ENCODE results near the gene ARFIP1.
"Not testable (repeated sequence)": the region's sequence is repeated elsewhere in the genome, so short reads cannot be mapped to it uniquely, and the experiment has no call there.

The ARFIP1 gene

DNA sequence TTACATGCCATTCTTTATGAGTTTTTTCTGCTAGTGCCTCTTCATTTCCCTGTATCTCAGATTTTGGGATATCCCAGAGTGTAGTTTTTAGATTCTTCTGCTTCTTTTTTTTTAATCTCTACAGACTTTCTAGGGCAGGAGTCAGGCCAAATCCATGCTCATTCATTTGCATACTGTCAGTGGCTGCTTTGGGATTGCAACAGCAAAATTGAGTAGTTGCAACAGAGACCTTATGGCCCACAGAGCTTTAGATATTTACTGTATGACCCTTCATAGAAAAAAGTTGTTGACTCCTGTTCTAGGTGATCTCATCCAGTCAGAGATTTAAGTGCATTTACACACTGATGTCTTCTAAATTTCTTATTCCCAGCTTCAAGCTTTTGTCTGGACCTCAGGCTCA lies 35.3 kb downstream of the ARFIP1 start:
- Histone ChIP-seq H3K4me3 (ENCODE audit: low read length in 2 of 2) (no peak overlapping the region), H3K9me3 (ENCODE audit: control insufficient read depth in 2 of 2, low read length in 2 of 2) (no peaks in the 10 kb centered on the region), H3K27me3 (ENCODE audit: control insufficient read depth in 1 of 2, insufficient read depth in 2 of 2, low read length in 2 of 2) (no peaks in the 10 kb centered on the region), H3K9ac (ENCODE audit: low read length in 2 of 2) (no peak overlapping the region), H3K27ac (ENCODE audit: low read length) (no peak overlapping the region), H3K36me3 (ENCODE audit: control insufficient read depth in 2 of 2, insufficient read depth in 2 of 2, low read length in 2 of 2) (peaks cover 3% of the 10 kb centered on the region in 2 donors), H3K4me1 (ENCODE audit: control insufficient read depth, insufficient read depth, low read length) (no peaks in the 10 kb centered on the region)

DNA sequence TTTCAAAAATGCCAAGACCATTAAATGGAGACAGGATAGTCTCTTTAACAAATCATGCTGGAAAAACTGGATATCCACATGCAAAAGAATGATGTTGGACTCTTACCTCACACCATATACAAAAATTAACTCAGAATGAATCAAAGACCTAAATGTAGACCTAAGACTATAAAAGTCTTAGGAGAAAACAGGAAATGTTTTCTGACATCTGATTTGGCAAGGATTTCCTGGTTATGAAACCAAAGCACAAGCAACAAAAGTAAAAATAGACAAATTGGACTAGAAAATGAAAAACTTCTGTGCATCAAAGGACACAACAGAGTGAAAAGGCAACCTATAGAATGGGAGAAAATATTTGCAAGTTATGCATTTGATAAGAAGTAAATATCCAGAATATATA lies 37.6 kb downstream of the ARFIP1 start:
- H3K36me3 ChIP-seq (ENCODE audit: control insufficient read depth in 2 of 2, insufficient read depth in 2 of 2, low read length in 2 of 2), result peaks cover 3% of the 10 kb centered on the region in 2 donors
- no peaks in the 10 kb centered on the region for H3K27me3 ChIP-seq (ENCODE audit: control insufficient read depth in 1 of 2, insufficient read depth in 2 of 2, low read length in 2 of 2)
- no peaks in the 10 kb centered on the region for H3K4me1 ChIP-seq (ENCODE audit: control insufficient read depth, insufficient read depth, low read length)
- no peak overlapping the region for H3K4me3 ChIP-seq (ENCODE audit: low read length in 2 of 2)
- no peak overlapping the region for H3K27ac ChIP-seq (ENCODE audit: low read length)
- no peak overlapping the region for H3K9ac ChIP-seq (ENCODE audit: low read length in 2 of 2)
- H3K9me3 ChIP-seq (ENCODE audit: control insufficient read depth in 2 of 2, low read length in 2 of 2), result no peaks in the 10 kb centered on the region

DNA sequence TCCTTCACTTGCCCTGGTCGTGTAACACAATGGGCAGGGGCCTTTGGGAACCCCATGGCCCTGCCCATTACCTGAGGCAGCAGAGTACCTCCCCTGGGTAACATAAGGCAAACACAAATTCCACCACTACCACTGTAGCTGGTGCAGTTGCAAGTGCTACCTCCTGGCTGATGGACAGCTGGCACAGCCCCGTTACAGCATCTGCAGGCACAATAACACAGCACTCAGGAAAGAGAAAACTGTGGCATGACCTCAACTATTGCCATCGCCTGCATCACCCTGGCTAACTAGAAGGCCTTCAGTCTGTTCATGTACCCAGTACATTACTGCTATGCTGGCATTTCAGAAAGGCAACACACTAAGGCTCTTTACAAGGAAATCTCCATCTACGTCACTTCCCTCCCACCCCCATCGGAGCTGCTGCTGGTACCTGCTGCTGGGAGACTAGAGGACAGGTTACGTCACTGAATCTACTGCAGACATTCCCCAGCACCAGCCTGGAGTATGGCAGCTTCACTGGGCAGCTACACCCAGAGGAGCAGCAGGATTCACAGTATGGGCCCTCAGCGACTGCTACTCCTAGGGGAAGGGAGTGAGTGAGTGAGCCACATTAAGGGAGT lies 39.4 kb downstream of the ARFIP1 start:
- H3K36me3 ChIP-seq (ENCODE audit: control insufficient read depth in 2 of 2, insufficient read depth in 2 of 2, low read length in 2 of 2), result peaks cover 3% of the 10 kb centered on the region in 2 donors
- no peak overlapping the region for H3K4me3 ChIP-seq (ENCODE audit: low read length in 2 of 2)
- no peaks in the 10 kb centered on the region for H3K9me3 ChIP-seq (ENCODE audit: control insufficient read depth in 2 of 2, low read length in 2 of 2)
- H3K27me3 ChIP-seq (ENCODE audit: control insufficient read depth in 1 of 2, insufficient read depth in 2 of 2, low read length in 2 of 2), result no peaks in the 10 kb centered on the region
- no peak overlapping the region for H3K9ac ChIP-seq (ENCODE audit: low read length in 2 of 2)
- no peak overlapping the region for H3K27ac ChIP-seq (ENCODE audit: low read length)
- H3K4me1 ChIP-seq (ENCODE audit: control insufficient read depth, insufficient read depth, low read length), result no peaks in the 10 kb centered on the region

DNA sequence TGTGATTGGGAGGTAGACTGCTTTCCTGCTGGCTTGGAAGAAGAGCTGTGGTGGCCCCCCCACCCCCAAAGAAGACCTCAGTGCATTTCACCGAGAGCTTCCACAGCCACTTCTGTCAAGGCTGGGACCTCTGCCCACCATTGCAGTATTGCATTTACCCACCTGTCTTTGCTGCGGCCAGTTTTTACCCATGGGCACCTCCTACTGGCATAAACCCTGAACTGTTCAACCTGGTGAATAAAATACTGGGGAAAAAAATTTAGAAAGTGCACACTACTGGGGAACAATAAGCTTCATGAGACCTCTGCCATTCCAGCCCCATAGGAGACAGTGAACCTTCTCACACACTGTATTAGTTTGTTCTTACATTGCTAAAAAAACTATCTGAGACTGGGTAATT lies 40.3 kb downstream of the ARFIP1 start:
- Histone ChIP-seq H3K36me3 (ENCODE audit: control insufficient read depth in 2 of 2, insufficient read depth in 2 of 2, low read length in 2 of 2) (peaks cover 3% of the 10 kb centered on the region in 2 donors), H3K27ac (ENCODE audit: low read length) (no peak overlapping the region), H3K4me3 (ENCODE audit: low read length in 2 of 2) (no peak overlapping the region), H3K27me3 (ENCODE audit: control insufficient read depth in 1 of 2, insufficient read depth in 2 of 2, low read length in 2 of 2) (no peaks in the 10 kb centered on the region), H3K9ac (ENCODE audit: low read length in 2 of 2) (no peak overlapping the region), H3K4me1 (ENCODE audit: control insufficient read depth, insufficient read depth, low read length) (no peaks in the 10 kb centered on the region), H3K9me3 (ENCODE audit: control insufficient read depth in 2 of 2, low read length in 2 of 2) (no peaks in the 10 kb centered on the region)

DNA sequence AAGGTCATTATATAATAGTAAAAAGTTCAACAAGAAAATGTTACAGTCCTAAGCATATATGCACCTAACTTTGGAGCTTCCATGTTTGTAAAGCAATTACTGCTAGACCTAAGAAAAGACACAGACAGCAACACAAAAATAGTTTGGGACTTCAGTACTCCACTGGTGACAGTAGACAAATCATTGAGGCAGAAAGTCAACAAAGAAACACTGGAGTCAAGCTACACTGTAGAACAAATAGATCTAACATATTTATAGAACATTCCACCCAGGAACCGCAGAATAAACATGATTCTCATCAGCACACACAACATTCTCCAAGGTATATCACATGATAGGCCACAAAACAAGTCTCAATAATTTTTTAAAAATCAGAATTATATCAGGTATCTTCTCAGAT lies 42.6 kb downstream of the ARFIP1 start:
- Histone ChIP-seq H3K9me3 (ENCODE audit: control insufficient read depth in 2 of 2, low read length in 2 of 2) (no peaks in the 10 kb centered on the region), H3K27ac (ENCODE audit: low read length) (no peak overlapping the region), H3K4me1 (ENCODE audit: control insufficient read depth, insufficient read depth, low read length) (no peaks in the 10 kb centered on the region), H3K4me3 (ENCODE audit: low read length in 2 of 2) (no peak overlapping the region), H3K27me3 (ENCODE audit: control insufficient read depth in 1 of 2, insufficient read depth in 2 of 2, low read length in 2 of 2) (no peaks in the 10 kb centered on the region), H3K9ac (ENCODE audit: low read length in 2 of 2) (no peak overlapping the region), H3K36me3 (ENCODE audit: control insufficient read depth in 2 of 2, insufficient read depth in 2 of 2, low read length in 2 of 2) (peaks cover 3% of the 10 kb centered on the region in 2 donors)

DNA sequence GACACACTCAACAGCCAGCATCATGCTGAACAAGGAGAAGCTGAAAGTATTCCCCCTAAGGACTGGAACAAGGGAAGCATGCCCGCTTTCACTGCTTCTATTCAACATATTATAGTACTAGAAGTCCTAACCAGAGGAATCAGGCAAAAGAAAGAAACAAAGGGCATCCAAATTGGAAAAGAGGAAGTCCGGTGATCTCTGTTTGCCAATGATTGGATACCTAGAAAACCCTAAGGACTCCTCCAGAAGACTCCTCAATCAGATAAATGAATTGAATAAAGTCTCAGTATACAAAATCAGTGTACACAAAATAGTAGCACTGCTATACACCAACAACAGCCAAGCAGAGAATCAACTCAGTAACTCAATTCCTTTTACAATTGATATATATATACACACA lies 44.8 kb downstream of the ARFIP1 start:
- H3K9ac ChIP-seq (ENCODE audit: low read length in 2 of 2), result no peak overlapping the region
- peaks cover 0 to 1% of the 10 kb centered on the region in 2 donors for H3K36me3 ChIP-seq (ENCODE audit: control insufficient read depth in 2 of 2, insufficient read depth in 2 of 2, low read length in 2 of 2)
- H3K27ac ChIP-seq (ENCODE audit: low read length), result no peak overlapping the region
- H3K9me3 ChIP-seq (ENCODE audit: control insufficient read depth in 2 of 2, low read length in 2 of 2), result no peaks in the 10 kb centered on the region
- no peak overlapping the region for H3K4me3 ChIP-seq (ENCODE audit: low read length in 2 of 2)
- H3K27me3 ChIP-seq (ENCODE audit: control insufficient read depth in 1 of 2, insufficient read depth in 2 of 2, low read length in 2 of 2), result no peaks in the 10 kb centered on the region
- no peaks in the 10 kb centered on the region for H3K4me1 ChIP-seq (ENCODE audit: control insufficient read depth, insufficient read depth, low read length)

DNA sequence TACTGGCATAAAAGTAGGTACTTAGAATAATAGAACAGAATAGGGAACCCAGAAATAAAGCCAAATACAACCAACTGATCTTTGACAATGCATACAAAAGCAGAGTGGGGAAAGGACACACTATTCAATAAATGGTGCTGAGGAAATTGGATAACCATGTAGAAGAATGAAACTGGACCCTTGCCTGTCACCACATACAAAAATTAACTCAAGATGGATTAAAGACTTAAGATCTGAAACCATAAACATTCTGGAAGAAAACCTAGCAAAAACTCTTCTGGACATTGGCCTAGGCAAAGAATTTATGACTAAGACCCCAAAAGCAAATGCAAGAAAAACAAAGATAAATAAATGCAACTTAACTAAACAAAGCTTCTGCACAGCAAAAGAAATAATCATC lies 45.6 kb downstream of the ARFIP1 start:
- Histone ChIP-seq H3K9ac (ENCODE audit: low read length in 2 of 2) (no peak overlapping the region), H3K27me3 (ENCODE audit: control insufficient read depth in 1 of 2, insufficient read depth in 2 of 2, low read length in 2 of 2) (no peaks in the 10 kb centered on the region), H3K4me3 (ENCODE audit: low read length in 2 of 2) (no peak overlapping the region), H3K9me3 (ENCODE audit: control insufficient read depth in 2 of 2, low read length in 2 of 2) (no peaks in the 10 kb centered on the region), H3K36me3 (ENCODE audit: control insufficient read depth in 2 of 2, insufficient read depth in 2 of 2, low read length in 2 of 2) (no peaks in the 10 kb centered on the region), H3K4me1 (ENCODE audit: control insufficient read depth, insufficient read depth, low read length) (no peaks in the 10 kb centered on the region), H3K27ac (ENCODE audit: low read length) (no peak overlapping the region)

DNA sequence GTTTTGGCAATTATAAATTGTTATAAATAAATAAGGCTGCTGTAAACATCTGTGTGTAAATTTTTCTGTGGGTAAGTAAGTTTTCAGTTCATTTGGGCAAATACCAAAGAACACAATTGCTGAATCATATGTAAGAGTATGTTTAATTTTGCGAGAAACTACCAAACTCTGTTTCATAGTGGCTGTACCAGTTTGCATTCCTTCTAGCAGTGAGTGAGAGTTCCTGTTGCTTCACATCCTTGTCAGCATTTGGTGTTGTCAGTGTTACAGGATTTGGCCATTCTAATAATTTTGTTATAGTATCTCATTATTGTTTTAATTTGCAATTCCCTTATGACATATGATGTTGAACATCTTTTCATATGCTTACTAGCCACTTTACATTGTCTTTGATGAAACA lies 48.4 kb downstream of the ARFIP1 start:
- no peaks in the 10 kb centered on the region for H3K27me3 ChIP-seq (ENCODE audit: control insufficient read depth in 1 of 2, insufficient read depth in 2 of 2, low read length in 2 of 2)
- no peak overlapping the region for H3K27ac ChIP-seq (ENCODE audit: low read length)
- H3K36me3 ChIP-seq (ENCODE audit: control insufficient read depth in 2 of 2, insufficient read depth in 2 of 2, low read length in 2 of 2), result peaks cover 0 to 4% of the 10 kb centered on the region in 2 donors
- H3K4me3 ChIP-seq (ENCODE audit: low read length in 2 of 2), result no peak overlapping the region
- H3K9ac ChIP-seq (ENCODE audit: low read length in 2 of 2), result no peak overlapping the region
- H3K4me1 ChIP-seq (ENCODE audit: control insufficient read depth, insufficient read depth, low read length), result no peaks in the 10 kb centered on the region
- H3K9me3 ChIP-seq (ENCODE audit: control insufficient read depth in 2 of 2, low read length in 2 of 2), result no peaks in the 10 kb centered on the region

DNA sequence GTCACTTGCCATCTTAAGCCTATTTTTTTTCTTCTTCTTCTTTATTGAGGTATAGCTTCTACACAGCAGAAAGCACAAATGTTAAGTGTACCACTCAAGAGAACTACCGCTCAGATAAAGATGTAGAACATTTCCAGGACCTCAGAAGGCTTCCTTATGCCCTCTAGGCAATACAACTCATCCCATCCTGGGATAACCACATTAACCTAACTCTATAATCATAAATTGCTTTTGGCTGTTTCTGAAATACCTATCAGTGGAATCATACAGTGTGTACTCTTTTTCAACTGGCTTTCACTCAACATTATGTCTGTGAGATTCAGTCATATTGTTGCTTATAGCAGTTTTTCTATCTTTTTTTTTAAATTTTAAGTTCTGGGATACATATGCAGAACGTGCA lies 51.7 kb downstream of the ARFIP1 start:
- no peak overlapping the region for H3K4me3 ChIP-seq (ENCODE audit: low read length in 2 of 2)
- no peak overlapping the region for H3K27ac ChIP-seq (ENCODE audit: low read length)
- peaks cover 2 to 4% of the 10 kb centered on the region in 2 donors for H3K36me3 ChIP-seq (ENCODE audit: control insufficient read depth in 2 of 2, insufficient read depth in 2 of 2, low read length in 2 of 2)
- H3K9me3 ChIP-seq (ENCODE audit: control insufficient read depth in 2 of 2, low read length in 2 of 2), result no peaks in the 10 kb centered on the region
- no peak overlapping the region for H3K9ac ChIP-seq (ENCODE audit: low read length in 2 of 2)
- no peaks in the 10 kb centered on the region for H3K27me3 ChIP-seq (ENCODE audit: control insufficient read depth in 1 of 2, insufficient read depth in 2 of 2, low read length in 2 of 2)
- no peaks in the 10 kb centered on the region for H3K4me1 ChIP-seq (ENCODE audit: control insufficient read depth, insufficient read depth, low read length)

DNA sequence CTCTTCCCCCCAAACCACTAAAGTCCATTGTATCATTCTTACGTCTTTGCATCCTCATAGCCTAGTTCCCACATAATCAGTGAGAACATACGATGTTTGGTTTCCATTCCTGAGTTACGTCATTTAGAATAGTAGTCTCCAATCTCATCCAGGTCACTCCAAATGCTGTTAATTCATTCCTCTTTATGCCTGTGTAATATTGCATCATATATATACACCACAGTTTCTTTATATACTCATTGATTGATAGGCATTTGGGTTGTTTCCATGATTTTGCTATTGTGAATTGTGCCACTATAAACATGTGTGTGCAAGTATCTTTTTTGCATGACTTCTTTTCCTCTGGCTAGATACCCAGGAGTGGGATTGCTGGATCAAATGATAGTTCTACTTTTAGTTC lies 57.2 kb downstream of the ARFIP1 start:
- Histone ChIP-seq H3K27ac (ENCODE audit: low read length) (no peak overlapping the region), H3K9me3 (ENCODE audit: control insufficient read depth in 2 of 2, low read length in 2 of 2) (no peaks in the 10 kb centered on the region), H3K9ac (ENCODE audit: low read length in 2 of 2) (no peak overlapping the region), H3K4me1 (ENCODE audit: control insufficient read depth, insufficient read depth, low read length) (no peaks in the 10 kb centered on the region), H3K27me3 (ENCODE audit: control insufficient read depth in 1 of 2, insufficient read depth in 2 of 2, low read length in 2 of 2) (no peaks in the 10 kb centered on the region), H3K36me3 (ENCODE audit: control insufficient read depth in 2 of 2, insufficient read depth in 2 of 2, low read length in 2 of 2) (peaks cover 2% of the 10 kb centered on the region in 2 donors), H3K4me3 (ENCODE audit: low read length in 2 of 2) (no peak overlapping the region)

DNA sequence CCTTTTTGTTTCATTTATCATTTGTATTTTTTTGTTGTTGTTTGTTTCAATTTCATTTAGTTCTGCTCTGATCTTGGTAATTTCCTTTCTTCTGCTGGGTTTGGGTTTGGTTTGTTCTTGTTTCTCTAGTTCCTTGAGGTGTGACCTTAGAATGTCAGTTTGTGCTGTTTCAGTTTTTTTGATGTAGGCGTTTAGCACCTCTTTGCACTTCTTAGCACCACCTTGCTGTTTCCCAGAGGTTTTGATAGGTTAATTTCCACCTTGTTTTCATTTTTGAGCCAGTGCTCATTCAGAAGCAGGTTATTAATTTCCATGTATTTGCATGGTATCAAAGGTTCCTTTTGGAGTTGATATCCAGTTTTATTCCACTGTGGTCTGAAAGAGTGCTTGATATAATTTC lies 60.0 kb downstream of the ARFIP1 start:
- H3K4me1 ChIP-seq (ENCODE audit: control insufficient read depth, insufficient read depth, low read length); H3K9ac ChIP-seq (ENCODE audit: low read length in 2 of 2); H3K9me3 ChIP-seq (ENCODE audit: control insufficient read depth in 2 of 2, low read length in 2 of 2); H3K4me3 ChIP-seq (ENCODE audit: low read length in 2 of 2); H3K36me3 ChIP-seq (ENCODE audit: control insufficient read depth in 2 of 2, insufficient read depth in 2 of 2, low read length in 2 of 2); H3K27ac ChIP-seq (ENCODE audit: low read length); H3K27me3 ChIP-seq (ENCODE audit: control insufficient read depth in 1 of 2, insufficient read depth in 2 of 2, low read length in 2 of 2): not testable (repeated sequence)
